Sigmoid colon (tissue), 7 donors: ENCODE measurements around the gene CHKB. TPM values are rescaled to one million over a fixed set of nuclear protein-coding genes. Genes with fewer than 3 reads are reported as not detected.
A peak's percentile ranks its signal among the peaks of the same experiment; 100 is the strongest.

Experiments
- DNase-seq: peaks from one replicate; pipeline ENCODE4 v3.0.0-alpha.2; 2019
- H3K27ac ChIP-seq, 4 donors: fragments of 200-600 bp; sonication (generic); one replicate each; pipeline ENCODE4 v1.5.1; 2016 to 2019; ENCODE audit warnings: mild to moderate bottlenecking in 1 of 4
- H3K27me3 ChIP-seq, 3 donors: fragments of 200-600 bp; sonication (generic); one replicate each; pipeline ENCODE4 v1.5.1; 2019; ENCODE audit warnings: mild to moderate bottlenecking in 1 of 3
- H3K36me3 ChIP-seq, 4 donors: fragments of 200-600 bp; sonication (generic); one replicate each; pipeline ENCODE4 v1.5.1; 2016 to 2019
- H3K4me1 ChIP-seq, 4 donors: fragments of 200-600 bp; sonication (generic); one replicate each; pipeline ENCODE4 v1.5.1; 2017 to 2019
- H3K4me3 ChIP-seq, 4 donors: fragments of 200-600 bp; sonication (generic); one replicate each; pipeline ENCODE4 v1.5.1; 2017 to 2019; ENCODE audit warnings: mild to moderate bottlenecking in 2 of 4, moderate library complexity in 1 of 4
- H3K9me3 ChIP-seq, 4 donors: fragments of 200-600 bp in 3 of 4; sonication (generic) in 3 of 4; one replicate each; pipeline versions ENCODE4 v1.5.1 to v1.6.1; 2013 to 2019
- EP300 ChIP-seq, 4 donors: sonication (generic); formaldehyde crosslinking; IDR thresholded peaks; one replicate each; pipeline ENCODE4 v1.6.1; 2017; ENCODE audit warnings: antibody characterized with exemption in 4 of 4
- POLR2A ChIP-seq, 2 donors: fragments of 450-650 bp; IDR thresholded peaks; one replicate each; pipeline ENCODE4 v1.6.1; 2016; ENCODE audit warnings: antibody characterized with exemption in 2 of 2, mild to moderate bottlenecking in 2 of 2, moderate library complexity in 2 of 2
- POLR2AphosphoS5 ChIP-seq, 4 donors: sonication (generic); formaldehyde crosslinking; IDR thresholded peaks; one replicate each; pipeline ENCODE4 v1.6.1; 2017; ENCODE audit warnings: antibody characterized with exemption in 4 of 4
- WGBS, 2 donors: extraction: QIAGEN DNeasy Blood & Tissue Kit; methylation state at CpG; one replicate each; pipeline ENCODE4 v1.1.7; 2013; 5-methylcytosine and 5-hydroxymethylcytosine counted together
- intact Hi-C: fragments of 100-400 bp; cut with DNase I; formaldehyde crosslinking; loops from one replicate; pipeline ENCODE4 v1.15.1; 2023
- polyA plus RNA-seq, 3 donors: library from polyadenylated mRNA; stranded (reverse); fragments of 200-250 nt; gene quantifications; one replicate each; pipeline ENCODE4 v1.2.3, GENCODE V29; 2013
- total RNA-seq, 4 donors: library from RNA; depleted of rRNA; stranded (reverse); fragments of >200 nt; gene quantifications; one replicate each; pipeline ENCODE4 v1.1.0, GENCODE V29; 2016
- TF ChIP-seq, protein P1 (sequence below), 4 experiments: fragments of 450-650 bp in 3 of 4; fragments of 200-600 bp in 1 of 4; IDR thresholded peaks; one replicate each; pipeline ENCODE4 v1.5.1; 2016 to 2019; ENCODE audit warnings: antibody characterized with exemption in 4 of 4, mild to moderate bottlenecking in 3 of 4, moderate library complexity in 2 of 4
- donor health status: healthy with polysubstance abuse.
- donor health status: Bipolar disorder and iron deficiency.
- donor health status: healthy.

Gene CHKB
- total and polyA plus RNA-seq, 7 donors = 22.0 to 90.0 (median 37.8) TPM

DNA sequence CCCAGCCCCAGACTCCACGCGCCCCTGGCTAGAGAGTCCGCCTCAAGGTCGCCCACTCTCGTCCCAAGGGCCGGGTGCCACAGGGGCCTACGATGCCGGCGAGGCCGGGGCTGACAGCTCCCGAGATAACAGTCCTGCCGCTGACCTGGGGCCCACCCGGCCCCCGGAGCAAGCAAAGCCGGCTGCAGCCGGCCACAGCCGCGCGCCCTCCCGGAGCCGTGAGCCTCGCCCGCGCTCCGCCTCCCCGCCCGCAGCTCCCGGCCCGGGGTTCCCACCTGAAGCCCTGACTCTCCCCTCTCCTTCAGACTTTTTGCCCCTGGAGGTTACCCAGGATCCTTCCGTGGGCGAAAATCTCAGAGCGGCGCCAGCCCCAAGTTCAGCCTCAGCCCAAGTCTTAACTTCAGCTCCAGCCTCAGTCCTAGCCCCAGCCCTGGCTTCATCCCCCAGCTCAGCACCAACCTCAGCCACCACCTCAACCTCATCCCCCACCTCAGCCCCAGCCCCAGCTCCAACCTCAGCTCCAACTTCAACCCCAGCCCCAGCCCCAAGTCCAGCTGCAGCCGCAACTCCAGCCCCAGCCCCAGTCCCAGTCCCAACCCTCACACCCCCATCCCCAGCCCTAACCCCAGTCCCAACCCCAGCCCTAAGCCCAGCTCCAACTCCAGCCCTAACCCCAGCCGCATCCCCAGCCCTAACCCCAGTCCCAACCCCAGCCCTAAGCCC lies 35.2 kb downstream of the CHKB start:
- WGBS, 2 donors = 17 to 52% methylated on average over 35 of the region's 35 CpGs
- intact Hi-C loops = no loop called here
- no peak overlapping the region for H3K27ac ChIP-seq
- H3K9me3 ChIP-seq = no peaks in the 10 kb centered on the region
- no peak for TF ChIP-seq POLR2A (IDR thresholded peaks at IDR 0.05)
- no peak for TF ChIP-seq EP300 (IDR thresholded peaks at IDR 0.05)
- TF ChIP-seq, protein P1, sequence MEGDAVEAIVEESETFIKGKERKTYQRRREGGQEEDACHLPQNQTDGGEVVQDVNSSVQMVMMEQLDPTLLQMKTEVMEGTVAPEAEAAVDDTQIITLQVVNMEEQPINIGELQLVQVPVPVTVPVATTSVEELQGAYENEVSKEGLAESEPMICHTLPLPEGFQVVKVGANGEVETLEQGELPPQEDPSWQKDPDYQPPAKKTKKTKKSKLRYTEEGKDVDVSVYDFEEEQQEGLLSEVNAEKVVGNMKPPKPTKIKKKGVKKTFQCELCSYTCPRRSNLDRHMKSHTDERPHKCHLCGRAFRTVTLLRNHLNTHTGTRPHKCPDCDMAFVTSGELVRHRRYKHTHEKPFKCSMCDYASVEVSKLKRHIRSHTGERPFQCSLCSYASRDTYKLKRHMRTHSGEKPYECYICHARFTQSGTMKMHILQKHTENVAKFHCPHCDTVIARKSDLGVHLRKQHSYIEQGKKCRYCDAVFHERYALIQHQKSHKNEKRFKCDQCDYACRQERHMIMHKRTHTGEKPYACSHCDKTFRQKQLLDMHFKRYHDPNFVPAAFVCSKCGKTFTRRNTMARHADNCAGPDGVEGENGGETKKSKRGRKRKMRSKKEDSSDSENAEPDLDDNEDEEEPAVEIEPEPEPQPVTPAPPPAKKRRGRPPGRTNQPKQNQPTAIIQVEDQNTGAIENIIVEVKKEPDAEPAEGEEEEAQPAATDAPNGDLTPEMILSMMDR (IDR thresholded peaks at IDR 0.05) = no peak
- TF ChIP-seq POLR2AphosphoS5 (IDR thresholded peaks at IDR 0.05) = no peak
- no peak overlapping the region for H3K4me3 ChIP-seq
- no peak for DNase-seq
- no peaks in the 10 kb centered on the region for H3K36me3 ChIP-seq
- peaks cover 0 to 30% (median 23%) of the 10 kb centered on the region in 4 donors for H3K4me1 ChIP-seq
- H3K27me3 ChIP-seq = peaks cover 25 to 74% (median 67%) of the 10 kb centered on the region in 3 donors

DNA sequence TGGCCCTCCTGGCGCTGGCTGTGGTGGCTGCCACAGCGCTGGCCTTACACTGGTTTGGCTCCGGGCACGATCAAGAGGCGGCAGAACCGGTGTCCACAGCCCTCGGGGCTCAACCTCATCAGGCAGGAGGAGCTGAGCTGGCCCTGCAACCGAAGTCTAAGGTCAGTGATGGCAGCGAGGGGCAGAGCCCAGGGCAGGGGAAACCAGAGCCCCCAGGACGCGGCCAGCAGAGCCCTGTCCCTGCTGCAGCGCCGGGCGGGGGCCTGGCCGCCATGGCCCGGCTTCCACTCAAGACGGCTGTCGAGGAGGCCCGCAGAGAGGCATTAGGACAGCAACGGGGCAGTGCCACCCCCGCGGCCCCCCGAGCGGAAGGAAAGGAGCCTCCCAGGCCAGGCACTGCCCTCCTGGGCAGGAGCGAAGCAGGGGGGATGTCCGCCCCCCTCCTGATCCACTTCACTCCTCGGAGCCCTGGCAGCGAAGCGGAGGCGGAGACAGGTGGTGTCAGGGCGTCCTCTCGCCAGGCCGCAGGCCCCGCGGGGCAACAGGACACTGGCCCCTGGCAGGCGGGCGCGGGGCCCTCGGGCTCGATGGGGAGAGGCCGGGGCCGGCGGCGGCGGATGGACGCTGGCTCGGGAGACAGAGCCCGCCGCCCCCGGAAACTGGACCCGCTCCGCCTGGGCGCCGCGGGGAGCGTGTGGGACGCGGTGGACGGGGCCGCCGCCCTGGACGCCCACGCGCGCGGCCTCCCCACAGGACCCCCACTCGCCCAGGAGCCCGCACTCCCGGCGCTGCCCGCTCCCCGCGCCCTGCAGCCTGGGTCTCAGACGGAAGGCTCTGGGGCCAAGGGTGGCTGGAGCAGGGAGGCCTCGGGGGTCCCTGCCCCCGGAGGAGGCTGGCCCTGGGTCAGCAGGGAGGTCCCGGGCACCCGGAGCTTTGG lies 36.1 kb downstream of the CHKB start:
- TF ChIP-seq, protein P1 (IDR thresholded peaks at IDR 0.05) = no peak
- TF ChIP-seq EP300 (IDR thresholded peaks at IDR 0.05) (no peak), POLR2A (IDR thresholded peaks at IDR 0.05) (no peak), POLR2AphosphoS5 (IDR thresholded peaks at IDR 0.05) (no peak)
- peaks cover 25 to 74% (median 67%) of the 10 kb centered on the region in 3 donors for H3K27me3 ChIP-seq
- no peak overlapping the region for H3K27ac ChIP-seq
- H3K36me3 ChIP-seq = no peaks in the 10 kb centered on the region
- H3K4me1 ChIP-seq = peaks cover 0 to 30% (median 23%) of the 10 kb centered on the region in 4 donors
- H3K9me3 ChIP-seq = no peaks in the 10 kb centered on the region
- DNase-seq = no peak
- no peak overlapping the region for H3K4me3 ChIP-seq
- intact Hi-C loops = no loop called here
- 54 to 82% methylated on average over 78 of the region's 78 CpGs for WGBS, 2 donors

DNA sequence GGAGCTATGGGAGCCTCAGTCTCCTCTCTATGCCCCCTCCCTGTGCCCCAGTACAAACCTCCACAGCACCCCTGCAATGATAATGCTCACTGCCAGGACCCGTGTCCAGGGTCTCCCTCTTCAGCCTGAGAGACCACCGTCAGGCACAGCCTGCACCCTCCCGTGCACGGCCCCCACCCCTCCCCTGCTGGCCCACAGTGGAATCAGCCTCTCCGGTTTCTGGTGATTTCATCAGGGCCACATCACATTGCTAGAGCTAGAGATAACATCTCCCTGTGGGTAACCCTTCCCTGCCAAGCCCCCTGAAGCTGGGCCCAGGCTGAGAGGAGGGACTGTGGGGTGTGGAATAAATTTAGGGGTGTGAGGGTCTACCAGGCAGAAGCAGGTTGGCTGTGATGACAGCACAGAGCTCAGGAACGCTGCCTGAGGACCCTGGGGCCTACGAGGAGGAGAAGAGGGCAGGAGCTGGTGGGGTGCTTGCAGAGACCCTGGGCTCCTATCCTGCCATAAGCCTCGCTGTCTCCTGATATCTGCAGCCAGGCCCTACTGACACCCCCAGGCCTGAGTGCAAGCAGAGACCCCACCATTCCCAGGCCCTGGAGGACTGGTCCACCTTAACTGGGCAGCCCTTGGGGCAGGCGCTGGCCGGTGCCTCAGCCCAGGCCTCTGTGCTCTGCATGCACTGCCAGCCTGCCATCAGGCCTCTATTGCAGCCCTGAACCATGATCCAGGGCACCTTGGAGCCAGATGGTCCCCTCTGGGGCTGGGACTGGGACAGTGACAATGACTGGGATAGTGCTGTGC lies 36.9 kb downstream of the CHKB start, which contains the start of gene KLHDC7B:
KLHDC7B (plus strand) TSS at position 378 of the 804 bp plus-strand sequence; CDS start at position 723, 345 bp downstream.
- Histone ChIP-seq H3K36me3 (no peaks in the 10 kb centered on the region), H3K27ac (no peak within 1 kb of the TSS), H3K4me1 (peaks cover 0 to 30% (median 23%) of the 10 kb centered on the region in 4 donors), H3K27me3 (peaks cover 25 to 74% (median 67%) of the 10 kb centered on the region in 3 donors), H3K9me3 (no peaks in the 10 kb centered on the region), H3K4me3 (no peak within 1 kb of the TSS)
- no peak for DNase-seq
- intact Hi-C loops = no loop called here
- 69 to 79% methylated on average over 10 of the region's 10 CpGs for WGBS, 2 donors
- TF ChIP-seq POLR2A (IDR thresholded peaks at IDR 0.05) = no peak
- TF ChIP-seq, protein P1 (IDR thresholded peaks at IDR 0.05) = no peak

DNA sequence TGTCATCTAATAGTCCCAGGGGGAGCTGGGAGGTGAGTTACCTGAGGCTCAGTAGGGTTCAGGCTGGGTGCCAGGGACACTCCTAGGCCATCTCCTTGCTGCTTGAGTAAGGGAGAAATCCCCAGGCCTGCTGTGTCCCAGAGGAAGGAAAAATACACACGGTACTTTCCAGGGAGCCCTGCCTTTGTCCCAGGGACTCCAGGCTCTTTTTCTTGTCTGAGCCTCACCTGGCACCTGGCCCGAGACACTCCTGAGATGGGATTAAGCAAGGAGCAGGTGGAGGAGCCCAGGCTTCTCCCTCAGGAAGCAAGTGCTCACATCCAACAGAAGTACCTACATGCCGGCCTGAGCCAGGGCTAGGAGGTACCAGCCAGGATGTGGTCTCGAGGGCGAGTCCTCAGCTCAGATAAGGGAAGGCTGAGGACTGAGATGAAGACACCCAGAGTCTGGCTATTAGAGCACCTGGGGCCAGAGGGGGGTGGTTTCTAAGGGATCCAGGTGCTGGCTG lies 37.8 kb downstream of the CHKB start:
- peaks cover 25 to 66% (median 65%) of the 10 kb centered on the region in 3 donors for H3K27me3 ChIP-seq
- no peak overlapping the region for H3K4me3 ChIP-seq
- no peak for DNase-seq
- H3K4me1 ChIP-seq = peaks cover 0 to 30% (median 23%) of the 10 kb centered on the region in 4 donors
- intact Hi-C loops = loop anchor here (5.0 kb wide), 1 partner anchor 78 kb away; no protein-coding TSS in a partner anchor
- H3K9me3 ChIP-seq = no peaks in the 10 kb centered on the region
- H3K36me3 ChIP-seq = no peaks in the 10 kb centered on the region
- H3K27ac ChIP-seq = peak overlapping the region in 1 of 4 donors; percentile 34
- 23 to 42% methylated on average over 5 of the region's 5 CpGs for WGBS, 2 donors
- TF ChIP-seq EP300 (IDR thresholded peaks at IDR 0.05) (no peak), POLR2A (IDR thresholded peaks at IDR 0.05) (no peak), POLR2AphosphoS5 (IDR thresholded peaks at IDR 0.05) (no peak)
- TF ChIP-seq, protein P1 (IDR thresholded peaks at IDR 0.05) = no peak
